GM19468 (cell line): ENCODE data around the gene SIRT2.
A peak's percentile ranks its signal among the peaks of the same experiment; 100 is the strongest.
"Not testable (repeated sequence)": the region's sequence is repeated elsewhere in the genome, so short reads cannot be mapped to it uniquely, and the experiment has no call there.

Source experiments
- ATAC-seq: cut with Tn5 transposase; IDR thresholded peaks from one replicate; pipeline ENCODE4 v1.9.1; 2021; ENCODE audit warnings: mild to moderate bottlenecking, moderate library complexity, moderate number of reproducible peaks; ENCODE audit not compliant: unreplicated experiment; ENCODE audit errors: extremely low read depth

Gene SIRT2

DNA sequence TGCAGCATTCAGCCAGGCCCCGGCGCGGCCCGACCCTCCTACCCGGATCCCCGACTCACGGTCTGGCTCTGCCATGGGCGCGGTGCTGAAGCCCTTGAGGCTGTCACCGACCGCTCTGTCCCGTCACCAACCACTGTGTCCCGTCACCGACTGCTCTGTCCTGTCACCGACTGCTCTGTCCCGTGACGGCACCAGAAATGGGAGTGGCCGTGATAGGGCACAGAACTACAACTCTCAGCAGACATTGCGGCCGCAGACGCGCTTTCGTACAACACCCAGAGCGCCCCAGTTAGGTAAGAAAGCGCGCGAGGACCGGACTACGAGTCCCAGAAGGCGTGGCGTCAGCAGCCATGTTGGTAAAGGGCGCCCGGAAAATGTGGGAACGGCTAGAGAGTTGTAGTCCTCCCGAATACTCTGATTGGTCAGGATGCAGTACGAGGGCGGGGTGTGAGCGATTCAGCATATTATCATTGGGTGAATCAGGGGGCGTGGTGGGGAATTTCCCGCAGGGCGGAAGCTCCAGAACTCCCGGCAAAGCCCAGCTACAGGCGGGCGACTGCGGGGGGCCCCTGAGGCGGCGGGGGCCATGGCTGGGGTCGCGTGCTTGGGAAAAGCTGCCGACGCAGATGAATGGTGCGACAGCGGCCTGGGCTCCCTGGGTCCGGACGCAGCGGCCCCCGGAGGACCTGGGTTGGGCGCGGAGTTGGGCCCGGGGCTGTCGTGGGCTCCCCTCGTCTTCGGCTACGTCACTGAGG, at the start of gene SIRT2, which contains the start of gene NFKBIB:
TSS of gene SIRT2 (minus strand) at position 172 of the 755 bp plus-strand sequence. CDS start at position 75, 97 bp downstream.
TSS of gene NFKBIB (plus strand) at position 523 of the 755 bp plus-strand sequence. CDS start at position 587, 64 bp downstream.
- ATAC-seq: peak; percentile 89

DNA sequence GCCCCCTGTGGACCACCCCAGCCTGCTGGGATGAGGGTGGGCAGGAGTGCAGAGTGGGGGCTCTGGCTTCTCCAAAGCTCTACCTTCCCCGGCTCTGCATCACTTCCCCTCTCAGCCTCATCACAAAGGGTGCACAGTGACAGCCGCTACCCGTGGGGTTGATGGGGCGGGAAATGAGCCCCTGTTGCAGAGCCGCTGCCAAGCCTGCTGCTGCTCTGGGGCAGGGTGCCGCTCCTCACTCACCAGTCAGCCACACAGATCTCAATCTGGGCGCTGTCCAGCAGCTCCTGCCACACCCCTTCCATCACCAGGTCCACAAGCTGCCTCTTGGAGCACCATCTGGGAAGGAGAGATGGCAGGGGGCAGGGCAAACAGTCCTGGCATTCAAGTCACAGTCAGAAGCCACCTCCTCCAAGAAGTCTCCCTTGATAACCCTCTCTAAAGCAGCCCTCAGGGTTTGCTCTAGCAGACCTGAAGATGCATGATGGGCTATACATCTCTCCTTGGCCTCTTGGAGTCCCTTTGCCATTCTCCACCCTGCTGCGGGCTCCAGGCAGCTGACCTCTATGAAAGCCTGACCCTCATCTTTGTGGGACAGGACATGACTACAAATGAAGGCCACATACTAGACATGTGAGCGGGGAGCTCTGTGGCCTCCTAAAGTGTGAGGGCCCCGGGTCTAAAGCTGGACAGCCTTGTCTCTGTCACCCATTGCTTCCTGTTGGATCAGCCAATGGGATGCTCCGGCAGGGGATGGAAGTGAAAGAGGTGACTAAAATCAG, 47.0 kb upstream of the SIRT2 start:
- ATAC-seq: no peak

DNA sequence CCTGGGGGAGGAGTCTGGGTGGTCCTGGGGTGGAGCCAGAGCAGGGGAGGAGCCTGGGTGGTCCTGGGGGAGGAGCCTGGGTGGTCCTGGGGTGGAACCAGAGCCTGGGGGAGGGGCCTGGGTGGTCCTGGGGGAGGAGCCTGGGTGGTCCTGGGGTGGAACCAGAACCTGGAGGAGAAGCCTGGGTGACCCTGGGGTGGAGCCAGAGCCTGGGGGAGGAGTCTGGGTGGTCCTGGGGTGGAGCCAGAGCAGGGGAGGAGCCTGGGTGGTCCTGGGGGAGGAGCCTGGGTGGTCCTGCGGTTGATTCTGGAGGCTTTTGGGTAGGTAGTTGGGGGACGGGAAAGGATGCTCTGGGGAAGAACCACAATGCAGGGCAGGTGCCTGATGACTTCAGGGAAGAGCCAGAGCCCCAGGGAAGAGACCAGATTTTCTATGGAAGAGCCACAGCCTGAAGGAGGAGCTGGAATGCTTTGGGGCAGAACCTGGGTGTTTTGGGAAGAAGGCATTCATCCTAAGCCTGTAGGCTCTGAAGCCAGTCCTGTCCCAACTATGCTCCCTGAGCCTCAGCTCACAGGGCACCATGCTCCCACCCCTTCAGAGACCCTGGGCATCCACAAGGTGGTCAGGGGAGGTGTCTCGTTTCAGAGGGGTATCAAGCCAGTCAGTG, 46.3 kb upstream of the SIRT2 start:
- ATAC-seq: no peak

DNA sequence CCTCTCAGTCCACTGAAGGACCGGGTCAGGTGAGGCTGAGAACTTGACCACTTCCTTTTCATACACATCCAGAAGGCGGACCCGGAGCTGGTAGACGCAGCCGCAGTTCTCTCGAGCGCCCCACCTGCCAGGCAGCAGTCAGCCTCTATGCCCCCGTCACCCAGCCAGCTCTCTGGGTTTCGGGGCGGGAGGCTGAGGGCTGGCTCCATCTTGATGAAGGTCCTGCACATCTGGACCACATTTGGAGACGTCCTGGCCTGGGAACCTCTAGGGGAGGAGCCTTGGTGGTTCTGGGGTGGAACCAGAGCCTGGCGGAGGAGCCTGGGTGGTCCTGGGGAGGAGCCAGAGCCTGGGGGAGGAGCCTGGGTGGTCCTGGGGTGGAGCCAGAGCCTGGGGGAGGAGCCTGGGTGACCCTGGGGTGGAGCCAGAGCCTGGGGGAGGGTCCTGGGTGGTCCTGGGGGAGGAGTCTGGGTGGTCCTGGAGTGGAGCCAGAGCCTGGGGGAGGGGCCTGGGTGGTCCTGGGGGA, 45.6 kb upstream of the SIRT2 start:
- ATAC-seq: no peak

DNA sequence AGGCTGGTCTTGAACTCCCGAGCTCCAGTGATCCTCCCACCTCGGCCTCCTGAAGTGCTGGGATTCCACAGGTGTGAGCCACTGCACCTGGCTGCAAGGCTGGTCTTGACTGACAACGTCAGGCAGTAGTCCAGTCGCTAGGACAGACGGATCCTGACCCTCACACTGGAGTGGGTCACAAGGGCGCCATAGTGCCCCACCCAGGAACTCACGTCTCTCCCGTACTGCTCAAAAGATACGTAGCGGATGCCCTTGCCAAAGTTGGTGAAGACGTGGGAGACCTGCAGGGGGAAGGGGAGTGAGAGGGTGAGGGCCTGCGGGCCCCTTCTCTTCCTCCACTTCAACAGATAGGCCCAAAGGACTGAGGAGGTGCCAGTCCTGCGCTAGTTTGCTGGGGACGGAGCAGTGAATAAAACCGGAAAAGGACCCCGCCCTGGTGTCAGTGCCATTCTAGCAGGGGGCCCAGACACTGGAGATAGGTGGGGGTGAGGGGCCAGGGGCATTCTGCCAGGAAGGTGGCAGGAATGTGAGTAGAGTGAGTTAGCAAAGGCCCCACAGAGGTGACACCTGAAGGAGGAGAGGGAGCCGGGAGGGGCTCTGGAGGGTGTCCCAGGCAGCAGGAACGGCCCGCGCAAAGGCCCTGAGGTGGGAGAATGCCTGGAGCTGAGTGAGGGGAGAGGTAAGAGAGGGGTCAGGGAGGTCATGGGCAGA, 43.2 kb upstream of the SIRT2 start:
- no peak for ATAC-seq

DNA sequence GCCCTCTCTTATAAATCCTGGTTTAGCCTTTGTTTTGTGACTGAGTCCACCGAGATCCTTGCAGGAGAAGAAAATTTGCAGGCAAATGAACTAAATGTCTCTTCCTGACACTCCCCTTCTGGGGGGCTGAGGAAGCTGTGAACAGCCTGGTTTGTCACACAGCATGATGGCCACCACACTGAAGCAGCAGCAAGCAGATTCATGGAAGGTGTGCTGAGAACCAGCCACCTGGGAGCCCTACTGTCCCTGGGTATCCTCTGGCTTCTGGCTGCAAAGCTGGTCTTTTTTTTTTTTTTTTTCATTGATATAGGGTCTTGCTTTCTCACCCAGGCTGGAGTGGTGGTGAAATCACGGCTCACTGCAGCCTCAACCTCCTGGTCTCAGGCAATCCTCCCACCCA, 42.6 kb upstream of the SIRT2 start:
- ATAC-seq: no peak

DNA sequence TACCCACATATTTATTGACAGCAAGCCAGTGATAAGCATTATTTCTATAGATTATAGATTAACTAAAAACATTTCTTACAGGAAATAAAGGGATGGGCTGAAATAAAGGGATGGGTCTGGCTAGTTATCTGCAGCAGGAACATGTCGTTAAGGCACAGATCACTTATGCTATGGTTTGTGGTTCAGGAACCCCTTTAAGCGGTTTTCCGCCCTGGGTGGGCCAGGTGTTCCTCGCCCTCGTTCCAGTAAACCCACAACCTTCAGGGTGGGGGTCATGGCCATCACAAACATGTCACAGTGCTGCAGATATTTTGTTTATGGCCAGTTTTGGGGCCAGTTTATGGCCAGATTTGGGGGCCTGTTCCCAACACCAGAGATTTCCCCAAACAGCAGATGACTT, 42.0 kb upstream of the SIRT2 start:
- not testable (repeated sequence) for ATAC-seq

DNA sequence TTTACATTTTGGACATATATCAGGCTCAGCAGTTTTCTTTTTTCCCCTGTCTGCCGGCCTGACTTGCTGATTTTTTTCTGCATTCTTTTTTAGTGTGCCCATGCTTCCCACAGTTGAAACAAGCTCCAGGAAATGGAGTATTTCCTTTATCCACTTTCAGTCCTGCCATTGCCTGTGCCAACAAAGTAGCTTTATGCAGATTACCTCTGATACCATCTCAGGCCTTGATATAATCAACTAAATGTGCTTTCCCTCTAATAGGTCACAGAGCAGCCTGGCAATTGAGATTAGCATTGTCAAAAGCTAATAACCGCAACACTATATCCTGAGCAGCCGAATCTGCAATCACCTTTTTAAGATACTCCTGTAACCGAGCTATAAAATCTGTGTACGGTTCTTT, 40.5 kb upstream of the SIRT2 start:
- ATAC-seq: no peak

DNA sequence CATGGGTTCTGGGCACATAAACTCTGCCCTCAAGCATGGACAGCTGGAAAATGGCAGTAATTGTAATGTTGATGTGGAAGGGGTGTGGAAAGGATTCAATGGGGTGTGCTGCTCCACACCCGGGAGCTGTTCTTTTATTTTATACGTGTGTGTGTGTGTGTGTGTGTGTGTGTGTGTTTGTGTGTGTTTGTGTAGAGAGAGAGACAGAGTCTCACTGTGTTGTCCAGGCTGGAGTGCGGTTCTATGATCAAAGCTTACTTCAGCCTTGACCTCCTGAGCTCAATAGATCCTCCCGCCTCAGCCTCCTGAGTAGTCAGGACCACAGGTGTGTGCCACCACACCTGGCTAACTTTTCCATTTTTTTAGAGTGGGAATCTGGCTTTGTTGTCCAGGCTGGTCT, 34.1 kb upstream of the SIRT2 start:
- no peak for ATAC-seq

DNA sequence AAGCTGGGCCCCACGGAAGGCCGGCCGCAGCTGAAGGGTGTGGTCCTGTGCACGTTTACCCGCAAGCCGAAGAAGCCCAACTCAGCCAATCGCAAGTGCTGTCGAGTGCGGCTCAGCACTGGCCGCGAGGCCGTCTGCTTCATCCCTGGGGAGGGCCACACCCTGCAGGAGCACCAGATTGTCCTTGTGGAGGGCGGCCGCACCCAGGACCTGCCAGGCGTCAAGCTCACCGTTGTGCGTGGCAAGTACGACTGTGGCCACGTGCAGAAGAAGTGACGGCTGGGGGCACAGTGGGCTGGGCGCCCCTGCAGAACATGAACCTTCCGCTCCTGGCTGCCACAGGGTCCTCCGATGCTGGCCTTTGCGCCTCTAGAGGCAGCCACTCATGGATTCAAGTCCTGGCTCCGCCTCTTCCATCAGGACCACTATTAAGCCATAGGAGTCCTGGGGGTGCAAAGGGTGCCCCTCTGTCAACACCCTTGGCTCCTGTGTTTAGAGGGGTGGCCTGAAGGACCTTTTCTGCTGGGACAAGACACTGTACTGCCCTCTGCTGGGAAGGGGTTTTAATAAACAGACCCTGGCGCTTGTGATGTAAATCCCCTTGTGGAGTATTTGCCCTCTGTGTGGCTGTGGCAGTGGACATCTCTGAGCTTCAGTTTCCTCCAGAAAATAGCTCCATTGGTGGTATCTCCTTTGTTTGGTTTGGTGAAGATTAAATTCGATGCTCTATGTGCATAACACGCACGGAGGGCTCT, 33.2 kb upstream of the SIRT2 start:
- ATAC-seq: no peak

DNA sequence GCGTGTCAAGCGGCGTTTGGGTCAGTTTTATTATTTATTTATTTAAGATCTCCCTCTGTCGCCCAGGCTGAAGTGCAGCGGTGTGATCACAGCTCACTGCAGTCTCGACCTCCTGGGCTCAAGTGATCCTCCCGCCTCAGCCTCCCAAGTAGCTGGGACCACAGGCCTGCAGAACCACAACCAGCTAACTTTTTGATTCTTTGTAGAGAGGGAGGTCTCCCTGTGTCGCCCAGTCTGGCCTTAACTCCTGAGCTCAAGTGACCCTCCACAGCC, 32.0 kb upstream of the SIRT2 start:
- ATAC-seq: no peak

DNA sequence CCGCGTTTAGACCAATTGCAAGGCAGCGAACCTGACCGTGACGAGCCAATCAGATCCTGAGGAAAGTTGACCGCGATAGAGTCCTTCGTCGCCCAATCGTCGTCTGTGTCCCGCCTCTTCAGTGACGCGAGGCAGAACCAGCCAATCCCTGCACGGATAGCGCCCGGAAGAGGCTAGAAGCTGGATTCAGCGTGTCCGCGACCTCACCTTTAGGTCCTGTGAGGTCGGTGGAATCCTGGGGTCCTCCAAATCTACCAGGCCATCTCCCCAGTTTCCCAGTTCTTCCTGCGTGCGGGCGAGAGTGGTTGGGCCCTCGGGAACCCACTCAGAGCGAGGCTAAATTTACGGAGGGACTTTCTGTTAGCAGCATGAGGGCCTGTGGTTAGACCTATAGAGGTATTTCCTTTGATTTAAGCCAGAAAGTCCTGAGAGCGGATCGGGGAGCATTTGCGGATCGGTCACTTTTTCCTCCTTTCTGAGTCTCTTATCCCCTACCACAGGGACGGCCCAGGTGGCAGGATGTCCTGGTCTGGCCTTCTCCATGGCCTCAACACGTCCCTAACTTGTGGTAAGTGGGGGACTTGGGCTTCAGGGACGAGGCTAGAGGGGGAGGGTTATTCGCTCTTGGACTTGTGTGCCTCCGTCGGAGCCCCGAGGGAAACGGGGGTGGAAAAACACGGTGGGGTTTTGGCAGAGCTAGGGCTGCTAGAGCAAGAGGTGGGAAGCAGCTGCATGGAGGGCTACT, 31.5 kb upstream of the SIRT2 start, which contains the start of gene MRPS12:
TSS of gene MRPS12 (plus strand) at position 169 of the 745 bp plus-strand sequence. CDS start at position 520, 351 bp downstream.
- ATAC-seq: peak; percentile 84

DNA sequence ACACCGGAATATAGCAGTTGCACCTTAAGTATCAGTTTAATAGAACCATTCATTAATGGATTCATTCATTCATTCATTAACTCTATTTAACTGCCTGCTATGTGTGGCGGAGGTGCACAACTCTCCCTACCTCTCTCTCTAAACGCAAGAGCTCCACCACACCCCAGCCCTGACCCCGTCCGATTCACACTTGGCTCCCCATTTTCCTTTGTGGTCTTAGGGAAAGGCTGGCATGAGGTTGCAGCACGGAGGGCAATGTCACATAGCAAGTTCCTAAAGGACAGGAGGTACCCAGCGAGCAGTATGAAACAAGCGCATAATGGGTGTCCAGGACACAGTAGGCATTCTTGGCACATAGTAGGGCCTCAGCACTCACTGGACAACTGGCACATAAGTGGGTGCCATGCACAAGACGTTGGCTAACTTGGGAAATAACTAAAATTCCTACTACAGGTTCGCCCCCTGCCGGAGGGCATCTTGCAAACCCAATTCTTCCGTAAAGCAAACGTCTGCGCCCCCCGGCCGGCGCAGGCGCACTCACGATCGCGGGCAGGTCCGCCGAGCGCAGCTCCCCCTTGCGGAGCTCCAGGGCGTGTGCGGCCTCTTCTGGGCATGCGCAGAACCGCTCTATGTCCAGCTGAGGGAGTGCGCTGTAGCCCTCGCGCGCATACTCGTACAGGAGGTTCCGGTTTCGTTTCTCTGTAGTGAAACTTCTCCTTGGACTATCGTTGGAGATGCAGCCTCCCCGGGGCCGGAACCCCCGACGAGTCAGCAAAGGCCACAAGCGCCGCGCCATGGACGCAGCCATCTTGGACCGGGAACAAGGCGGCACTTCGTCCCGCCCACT, 30.7 kb upstream of the SIRT2 start, which contains the start of gene SARS2:
TSS of gene SARS2 (minus strand) at position 835 of the 847 bp plus-strand sequence. CDS start at position 808, 27 bp downstream.
- ATAC-seq: peak; percentile 55

DNA sequence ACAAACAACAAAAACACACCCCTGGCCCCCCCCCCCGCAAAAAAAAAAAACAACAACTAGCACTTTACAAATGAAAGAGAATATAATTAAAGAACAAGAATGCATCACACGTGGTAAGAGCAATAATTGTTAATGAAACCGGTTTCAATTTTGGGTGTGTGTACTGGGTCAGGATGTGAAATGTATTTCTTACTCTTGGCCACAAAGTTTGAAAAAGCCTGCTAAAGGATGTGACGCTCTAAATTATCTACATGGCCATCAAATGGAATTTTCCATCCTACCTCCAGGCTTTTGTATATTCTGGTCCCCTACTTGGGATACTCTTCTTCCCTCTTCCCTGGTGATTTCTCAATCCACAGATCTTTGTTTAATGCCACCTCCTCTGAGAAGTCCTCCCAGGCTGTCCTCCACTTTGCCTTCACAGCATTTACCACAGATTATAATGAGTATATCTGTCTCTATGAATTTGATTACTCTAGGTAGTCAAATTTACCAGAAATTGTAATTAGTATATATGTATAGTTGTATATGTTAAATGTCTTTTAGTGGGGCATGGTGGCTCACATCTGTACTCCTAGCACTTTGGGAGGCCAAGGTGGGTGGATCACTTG, 29.1 kb upstream of the SIRT2 start:
- no peak for ATAC-seq

DNA sequence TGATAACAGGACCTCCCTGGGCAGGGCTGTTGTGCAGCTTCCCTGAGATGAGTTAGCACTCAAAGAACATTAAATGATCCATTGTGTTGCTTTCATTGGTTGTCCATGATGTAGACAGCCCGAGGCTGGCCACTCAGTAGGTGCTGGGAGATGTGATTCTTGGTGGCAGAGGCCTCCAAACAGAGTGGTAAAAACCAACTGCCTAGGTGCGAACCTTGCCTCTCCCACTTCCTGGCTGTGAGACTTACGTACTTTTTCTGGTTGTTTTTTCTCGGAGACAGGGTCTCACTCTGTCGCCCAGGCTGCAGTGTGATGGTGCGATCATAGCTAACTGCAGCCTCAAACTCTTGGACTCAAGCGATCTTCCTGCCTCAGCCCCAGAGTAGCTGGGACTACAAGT, 25.0 kb upstream of the SIRT2 start:
- ATAC-seq: no peak

DNA sequence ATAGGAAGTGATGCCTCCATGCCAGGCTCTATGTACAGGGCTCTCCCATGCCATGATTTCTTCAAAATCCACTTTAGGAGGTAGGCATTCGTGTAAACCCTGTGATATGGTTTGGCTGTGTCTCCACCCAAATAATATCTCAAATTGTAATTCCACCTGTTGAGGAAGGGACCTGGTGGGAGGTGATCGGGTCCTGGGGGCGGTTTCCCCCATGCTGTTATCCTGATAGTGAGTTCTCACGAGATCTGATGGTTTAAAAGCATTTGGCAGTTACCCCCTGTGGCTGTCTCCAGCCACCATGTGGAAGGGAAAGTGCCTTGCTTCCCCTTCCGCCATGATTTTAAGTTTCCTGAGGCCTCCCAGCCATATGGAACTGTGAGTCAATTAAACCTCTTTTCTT, 23.1 kb upstream of the SIRT2 start:
- no peak for ATAC-seq
